Measurements from ENCODE around the gene STIM2.
"Not testable (repeated sequence)": the region's sequence is repeated elsewhere in the genome, so short reads cannot be mapped to it uniquely, and the experiment has no call there.

Gene STIM2

DNA sequence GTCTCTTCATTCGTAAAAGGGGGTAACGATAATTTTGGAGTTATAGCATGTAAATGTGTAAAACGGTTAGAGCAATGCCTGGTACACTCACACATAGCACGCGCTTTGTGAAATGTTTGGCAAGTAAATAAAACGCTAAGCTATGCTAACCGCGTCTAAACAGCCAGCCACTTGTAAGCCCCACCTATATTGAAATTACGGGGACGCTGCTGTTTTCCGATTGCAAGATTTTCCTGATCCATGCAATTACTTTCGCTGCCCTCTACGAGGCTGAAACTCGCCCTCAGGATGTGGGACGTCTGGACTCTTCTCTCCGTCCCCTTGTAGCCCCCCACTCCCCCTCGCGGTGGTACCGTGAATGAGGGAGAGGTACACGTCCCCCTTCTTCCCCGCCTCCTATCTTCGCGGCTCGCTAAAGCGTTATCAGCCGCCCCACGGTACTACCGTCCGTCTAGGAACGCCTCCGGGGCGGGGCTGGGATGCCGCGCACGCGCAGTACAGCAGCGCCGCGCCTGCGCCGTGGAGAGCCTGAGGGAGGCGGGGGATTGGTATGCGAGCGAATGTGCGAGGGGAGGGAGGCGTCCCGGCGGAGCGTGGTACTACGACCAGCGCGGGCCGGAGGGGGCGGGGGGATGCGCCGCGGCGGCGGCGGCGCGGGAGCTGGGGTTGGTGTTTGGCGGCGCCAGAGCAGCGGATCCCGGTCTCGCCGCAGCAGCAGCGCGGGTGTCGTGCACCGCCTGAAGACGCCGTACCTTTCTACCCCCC is at the start of gene STIM2:
STIM2 (plus strand) TSS at position 685 of the 765 bp plus-strand sequence.
- H3K4me1 ChIP-seq (ENCODE audit: control insufficient read depth, insufficient read depth, low read length): peaks cover 14% of the 10 kb centered on the region
- H3K9ac ChIP-seq (ENCODE audit: low read length in 2 of 2): peak within 1 kb of the TSS; percentile 71 to 73
- no peaks in the 10 kb centered on the region for H3K27me3 ChIP-seq (ENCODE audit: control insufficient read depth in 1 of 2, insufficient read depth in 2 of 2, low read length in 2 of 2)
- H3K9me3 ChIP-seq (ENCODE audit: control insufficient read depth in 2 of 2, low read length in 2 of 2): no peaks in the 10 kb centered on the region
- H3K4me3 ChIP-seq (ENCODE audit: low read length in 2 of 2): peak within 1 kb of the TSS; percentile 88 to 92
- H3K27ac ChIP-seq (ENCODE audit: low read length): peak within 1 kb of the TSS; percentile 53
- no peaks in the 10 kb centered on the region for H3K36me3 ChIP-seq (ENCODE audit: control insufficient read depth in 2 of 2, insufficient read depth in 2 of 2, low read length in 2 of 2)

DNA sequence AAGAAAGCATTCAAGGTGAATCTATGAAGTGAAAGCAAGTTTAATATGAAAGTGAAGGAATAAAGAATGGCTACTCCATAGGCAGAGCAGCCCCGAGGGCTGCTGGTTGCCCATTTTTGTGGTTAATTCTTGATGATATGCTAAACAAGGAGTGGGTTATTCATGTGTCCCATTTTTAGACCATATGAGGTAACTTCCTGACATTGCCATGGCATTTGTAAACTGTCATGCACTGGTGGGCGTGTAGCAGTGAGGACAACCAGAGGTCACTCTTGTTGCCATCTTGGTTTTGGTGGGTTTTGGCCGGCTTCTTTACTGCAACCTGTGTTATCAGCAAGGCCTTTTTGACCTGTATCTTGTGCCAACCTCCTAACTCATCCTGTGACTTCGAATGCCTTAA is 49.1 kb upstream of the STIM2 start:
- not testable (repeated sequence) for H3K4me3 ChIP-seq (ENCODE audit: low read length in 2 of 2)

DNA sequence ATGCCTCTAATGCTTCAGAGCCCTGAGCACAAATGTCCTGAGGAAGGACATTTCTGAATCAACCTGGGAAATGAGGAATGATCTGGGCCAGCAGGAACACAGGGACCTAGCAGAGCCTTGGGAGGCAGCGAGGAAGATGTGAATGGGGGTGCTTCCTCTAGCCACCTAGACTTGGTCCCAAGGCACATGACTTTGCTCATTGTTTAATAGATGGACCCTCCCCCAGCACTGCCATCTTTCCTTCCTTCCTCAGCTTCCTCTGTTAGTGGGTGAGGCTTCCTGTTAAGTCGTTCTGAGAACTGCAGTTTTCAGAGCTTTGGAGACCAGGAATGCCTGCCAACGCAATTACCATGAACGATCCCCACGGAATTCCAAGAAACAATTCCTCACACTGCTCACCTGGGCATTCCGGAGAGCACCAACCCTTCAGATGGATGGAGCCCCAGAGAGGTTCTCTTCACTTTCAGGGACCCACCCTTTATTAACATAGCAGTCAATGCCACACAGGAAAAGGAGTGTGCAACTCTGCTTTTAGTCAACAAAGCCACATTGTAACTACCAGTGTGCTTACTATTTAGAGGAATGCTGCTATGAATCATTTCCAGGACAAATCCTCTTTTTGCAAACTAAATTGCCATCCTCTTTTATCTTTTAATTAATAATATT is 48.5 kb upstream of the STIM2 start:
- Histone ChIP-seq H3K27me3 (ENCODE audit: control insufficient read depth in 1 of 2, insufficient read depth in 2 of 2, low read length in 2 of 2) (no peaks in the 10 kb centered on the region), H3K27ac (ENCODE audit: low read length) (no peak overlapping the region), H3K9me3 (ENCODE audit: control insufficient read depth in 2 of 2, low read length in 2 of 2) (no peaks in the 10 kb centered on the region), H3K9ac (ENCODE audit: low read length in 2 of 2) (no peak overlapping the region), H3K4me3 (ENCODE audit: low read length in 2 of 2) (no peak overlapping the region), H3K36me3 (ENCODE audit: control insufficient read depth in 2 of 2, insufficient read depth in 2 of 2, low read length in 2 of 2) (no peaks in the 10 kb centered on the region), H3K4me1 (ENCODE audit: control insufficient read depth, insufficient read depth, low read length) (no peaks in the 10 kb centered on the region)

More for the DNA sequence above, 49.1 kb upstream of the STIM2 start:
- H3K9me3 ChIP-seq (ENCODE audit: control insufficient read depth in 2 of 2, low read length in 2 of 2); H3K9ac ChIP-seq (ENCODE audit: low read length in 2 of 2); H3K27me3 ChIP-seq (ENCODE audit: control insufficient read depth in 1 of 2, insufficient read depth in 2 of 2, low read length in 2 of 2); H3K36me3 ChIP-seq (ENCODE audit: control insufficient read depth in 2 of 2, insufficient read depth in 2 of 2, low read length in 2 of 2); H3K27ac ChIP-seq (ENCODE audit: low read length); H3K4me1 ChIP-seq (ENCODE audit: control insufficient read depth, insufficient read depth, low read length): not testable (repeated sequence)

DNA sequence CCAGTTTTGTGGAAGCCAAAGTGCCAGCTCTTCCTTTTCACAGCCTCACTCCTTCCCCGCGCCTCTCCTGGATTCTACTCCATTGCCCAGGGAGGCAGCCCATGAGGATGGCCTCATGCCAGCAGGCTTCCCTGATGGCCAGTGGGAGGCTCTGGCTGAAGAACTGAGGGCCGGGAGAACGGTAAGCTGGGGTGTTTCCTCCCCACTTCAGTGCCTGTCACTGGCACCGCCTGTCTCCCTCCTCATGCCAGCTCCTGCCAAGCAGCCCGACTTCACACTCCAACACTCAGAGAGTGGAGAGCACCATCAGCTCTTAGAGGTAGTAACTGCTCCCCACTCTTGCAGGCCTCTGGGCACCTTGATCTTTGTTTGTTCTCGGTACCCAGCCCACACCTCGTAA is 46.9 kb upstream of the STIM2 start:
- Histone ChIP-seq H3K4me3 (ENCODE audit: low read length in 2 of 2) (no peak overlapping the region), H3K4me1 (ENCODE audit: control insufficient read depth, insufficient read depth, low read length) (no peaks in the 10 kb centered on the region), H3K36me3 (ENCODE audit: control insufficient read depth in 2 of 2, insufficient read depth in 2 of 2, low read length in 2 of 2) (no peaks in the 10 kb centered on the region), H3K9me3 (ENCODE audit: control insufficient read depth in 2 of 2, low read length in 2 of 2) (no peaks in the 10 kb centered on the region), H3K27ac (ENCODE audit: low read length) (no peak overlapping the region), H3K9ac (ENCODE audit: low read length in 2 of 2) (no peak overlapping the region), H3K27me3 (ENCODE audit: control insufficient read depth in 1 of 2, insufficient read depth in 2 of 2, low read length in 2 of 2) (peaks cover 0 to 2% of the 10 kb centered on the region in 2 donors)

DNA sequence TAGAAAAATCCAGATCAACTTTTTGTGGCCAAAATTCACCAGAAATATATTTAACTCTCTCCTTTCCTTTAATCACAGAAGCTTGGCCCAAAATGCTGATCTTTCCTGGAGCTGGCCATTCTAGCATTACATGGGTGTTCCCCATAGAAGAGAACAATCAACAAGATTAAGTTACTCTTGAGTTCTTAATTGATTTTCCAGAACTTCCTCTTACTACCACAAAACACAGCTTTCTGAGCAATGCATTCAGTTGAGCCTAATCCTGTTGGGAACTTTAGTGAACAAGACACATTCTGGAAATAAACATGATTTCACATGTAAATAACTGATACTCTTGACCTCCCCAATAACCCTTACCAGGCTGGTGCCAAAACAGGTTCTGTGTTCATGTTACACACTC is 45.4 kb upstream of the STIM2 start:
- Histone ChIP-seq H3K4me1 (ENCODE audit: control insufficient read depth, insufficient read depth, low read length) (no peaks in the 10 kb centered on the region), H3K9ac (ENCODE audit: low read length in 2 of 2) (no peak overlapping the region), H3K9me3 (ENCODE audit: control insufficient read depth in 2 of 2, low read length in 2 of 2) (no peaks in the 10 kb centered on the region), H3K27ac (ENCODE audit: low read length) (no peak overlapping the region), H3K36me3 (ENCODE audit: control insufficient read depth in 2 of 2, insufficient read depth in 2 of 2, low read length in 2 of 2) (no peaks in the 10 kb centered on the region), H3K4me3 (ENCODE audit: low read length in 2 of 2) (no peak overlapping the region), H3K27me3 (ENCODE audit: control insufficient read depth in 1 of 2, insufficient read depth in 2 of 2, low read length in 2 of 2) (peaks cover 0 to 2% of the 10 kb centered on the region in 2 donors)

DNA sequence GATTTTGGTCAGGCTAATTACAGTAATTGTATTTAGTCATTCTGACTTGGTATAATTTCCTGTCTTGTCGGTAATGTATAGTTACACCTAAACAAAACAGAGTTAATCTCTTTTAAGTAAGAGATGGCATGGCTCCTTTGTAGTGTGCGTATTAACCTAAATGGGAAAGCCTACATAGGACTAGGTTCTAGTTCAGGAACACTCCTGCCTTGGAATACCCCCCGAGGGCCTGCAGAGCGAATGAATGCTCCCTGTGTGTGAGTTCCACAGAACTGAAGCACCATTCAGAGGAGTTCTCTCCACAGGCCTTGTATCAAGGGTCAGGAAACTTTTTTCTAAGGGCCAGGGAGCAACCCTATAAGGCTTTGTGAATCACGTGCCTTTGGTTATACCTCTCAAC is 44.9 kb upstream of the STIM2 start:
- peaks cover 0 to 2% of the 10 kb centered on the region in 2 donors for H3K27me3 ChIP-seq (ENCODE audit: control insufficient read depth in 1 of 2, insufficient read depth in 2 of 2, low read length in 2 of 2)
- H3K9ac ChIP-seq (ENCODE audit: low read length in 2 of 2): no peak overlapping the region
- no peaks in the 10 kb centered on the region for H3K9me3 ChIP-seq (ENCODE audit: control insufficient read depth in 2 of 2, low read length in 2 of 2)
- no peaks in the 10 kb centered on the region for H3K4me1 ChIP-seq (ENCODE audit: control insufficient read depth, insufficient read depth, low read length)
- no peak overlapping the region for H3K4me3 ChIP-seq (ENCODE audit: low read length in 2 of 2)
- no peak overlapping the region for H3K27ac ChIP-seq (ENCODE audit: low read length)
- no peaks in the 10 kb centered on the region for H3K36me3 ChIP-seq (ENCODE audit: control insufficient read depth in 2 of 2, insufficient read depth in 2 of 2, low read length in 2 of 2)

DNA sequence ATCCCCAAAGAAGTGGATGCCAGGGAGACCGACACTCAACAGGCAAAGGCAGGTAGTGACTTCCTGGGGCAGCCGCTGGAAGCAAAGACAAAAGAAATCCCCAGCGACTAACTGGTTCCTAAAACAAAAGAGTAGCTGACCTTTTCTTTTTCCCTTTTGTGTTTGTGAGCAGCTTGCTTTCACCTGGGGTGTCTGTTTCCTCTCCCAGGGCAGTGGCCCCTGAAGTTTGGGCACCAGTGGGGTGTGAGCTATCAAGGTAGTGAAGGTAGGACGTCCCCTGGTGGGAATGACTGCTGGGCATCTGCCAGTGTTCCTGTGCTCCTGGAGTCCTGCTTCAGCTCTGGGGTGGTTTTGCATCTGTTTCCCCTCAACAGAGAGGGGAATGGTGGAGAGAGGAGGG is 41.6 kb upstream of the STIM2 start:
- no peak overlapping the region for H3K9ac ChIP-seq (ENCODE audit: low read length in 2 of 2)
- no peak overlapping the region for H3K4me3 ChIP-seq (ENCODE audit: low read length in 2 of 2)

DNA sequence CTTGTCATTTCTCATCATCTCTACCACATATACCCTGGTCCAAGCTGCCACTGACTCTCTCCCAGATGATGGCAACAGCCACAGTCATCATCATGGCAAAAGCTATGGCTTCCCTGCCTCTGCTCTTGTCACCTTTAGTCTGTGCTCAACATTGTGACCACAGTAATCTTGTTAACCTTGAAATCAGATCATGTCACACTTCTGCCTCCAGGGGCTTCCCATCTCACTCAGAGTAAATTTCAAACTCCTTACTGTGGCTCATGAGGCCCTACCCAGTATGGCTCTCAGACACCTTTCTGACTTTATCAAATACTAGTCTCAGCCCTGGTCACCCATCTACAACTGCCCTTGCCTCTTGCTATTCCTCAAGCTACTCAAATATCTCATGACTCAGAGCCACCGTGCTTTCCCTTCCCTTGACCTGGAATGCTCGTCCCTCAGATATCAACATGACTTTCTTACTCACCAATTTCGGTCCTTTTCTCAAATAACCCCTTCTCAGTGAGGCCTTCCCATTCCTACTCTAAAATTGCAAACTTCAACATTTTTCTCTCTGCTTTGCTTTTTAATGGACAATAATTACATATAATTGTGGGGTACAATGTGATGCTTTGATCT is 41.1 kb upstream of the STIM2 start:
- peaks cover 0 to 2% of the 10 kb centered on the region in 2 donors for H3K27me3 ChIP-seq (ENCODE audit: control insufficient read depth in 1 of 2, insufficient read depth in 2 of 2, low read length in 2 of 2)
- H3K36me3 ChIP-seq (ENCODE audit: control insufficient read depth in 2 of 2, insufficient read depth in 2 of 2, low read length in 2 of 2): no peaks in the 10 kb centered on the region
- H3K9ac ChIP-seq (ENCODE audit: low read length in 2 of 2): no peak overlapping the region
- H3K4me1 ChIP-seq (ENCODE audit: control insufficient read depth, insufficient read depth, low read length): no peaks in the 10 kb centered on the region
- H3K9me3 ChIP-seq (ENCODE audit: control insufficient read depth in 2 of 2, low read length in 2 of 2): no peaks in the 10 kb centered on the region
- H3K27ac ChIP-seq (ENCODE audit: low read length): no peak overlapping the region
- H3K4me3 ChIP-seq (ENCODE audit: low read length in 2 of 2): no peak overlapping the region

More for the DNA sequence above, 41.6 kb upstream of the STIM2 start:
- H3K9me3 ChIP-seq (ENCODE audit: control insufficient read depth in 2 of 2, low read length in 2 of 2): no peaks in the 10 kb centered on the region
- H3K36me3 ChIP-seq (ENCODE audit: control insufficient read depth in 2 of 2, insufficient read depth in 2 of 2, low read length in 2 of 2): no peaks in the 10 kb centered on the region
- no peaks in the 10 kb centered on the region for H3K4me1 ChIP-seq (ENCODE audit: control insufficient read depth, insufficient read depth, low read length)
- H3K27me3 ChIP-seq (ENCODE audit: control insufficient read depth in 1 of 2, insufficient read depth in 2 of 2, low read length in 2 of 2): peaks cover 0 to 2% of the 10 kb centered on the region in 2 donors
- no peak overlapping the region for H3K27ac ChIP-seq (ENCODE audit: low read length)

DNA sequence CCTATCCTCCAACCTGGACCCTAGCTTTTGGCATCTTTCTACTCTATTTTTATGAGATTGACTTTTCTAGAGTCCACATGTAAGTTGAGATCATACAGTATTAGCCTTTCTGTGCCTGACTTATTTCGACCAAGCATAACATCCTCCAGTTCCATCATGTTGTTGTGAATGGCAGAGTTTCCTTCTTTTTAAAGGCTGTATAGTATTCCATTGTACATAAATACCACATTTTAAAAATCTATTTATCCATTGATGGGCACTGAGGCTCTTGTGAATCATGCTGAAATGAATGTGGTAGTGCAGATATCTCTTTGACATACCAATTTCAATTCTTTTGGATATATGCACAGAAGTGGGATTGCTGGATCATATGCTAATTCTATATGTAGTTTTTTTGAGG is 40.3 kb upstream of the STIM2 start:
- no peak overlapping the region for H3K4me3 ChIP-seq (ENCODE audit: low read length in 2 of 2)
- no peaks in the 10 kb centered on the region for H3K36me3 ChIP-seq (ENCODE audit: control insufficient read depth in 2 of 2, insufficient read depth in 2 of 2, low read length in 2 of 2)
- no peak overlapping the region for H3K9ac ChIP-seq (ENCODE audit: low read length in 2 of 2)
- H3K9me3 ChIP-seq (ENCODE audit: control insufficient read depth in 2 of 2, low read length in 2 of 2): no peaks in the 10 kb centered on the region
- H3K27ac ChIP-seq (ENCODE audit: low read length): no peak overlapping the region
- H3K27me3 ChIP-seq (ENCODE audit: control insufficient read depth in 1 of 2, insufficient read depth in 2 of 2, low read length in 2 of 2): peaks cover 0 to 2% of the 10 kb centered on the region in 2 donors
- H3K4me1 ChIP-seq (ENCODE audit: control insufficient read depth, insufficient read depth, low read length): no peaks in the 10 kb centered on the region

DNA sequence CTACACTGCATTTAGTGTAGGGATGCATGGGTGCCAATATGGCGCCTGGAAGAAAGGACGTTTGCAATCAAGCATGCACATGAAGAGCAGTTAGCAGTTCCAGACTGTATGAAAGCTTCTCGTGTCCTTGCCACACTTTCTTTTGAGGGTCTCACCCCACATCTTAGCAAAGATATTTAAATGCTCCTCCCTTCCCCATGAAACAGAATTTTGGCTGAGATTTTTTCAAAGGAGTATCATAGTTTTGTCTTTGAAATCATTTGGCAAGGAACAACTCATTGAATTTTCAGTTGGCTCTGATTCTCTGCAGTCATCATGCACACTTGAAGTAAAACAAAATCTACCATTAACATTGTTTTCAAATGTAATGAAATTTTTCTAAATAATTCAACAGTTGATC is 39.6 kb upstream of the STIM2 start:
- Histone ChIP-seq H3K4me3 (ENCODE audit: low read length in 2 of 2) (no peak overlapping the region), H3K9me3 (ENCODE audit: control insufficient read depth in 2 of 2, low read length in 2 of 2) (no peaks in the 10 kb centered on the region), H3K27me3 (ENCODE audit: control insufficient read depth in 1 of 2, insufficient read depth in 2 of 2, low read length in 2 of 2) (peaks cover 0 to 2% of the 10 kb centered on the region in 2 donors), H3K9ac (ENCODE audit: low read length in 2 of 2) (no peak overlapping the region), H3K4me1 (ENCODE audit: control insufficient read depth, insufficient read depth, low read length) (no peaks in the 10 kb centered on the region), H3K27ac (ENCODE audit: low read length) (no peak overlapping the region), H3K36me3 (ENCODE audit: control insufficient read depth in 2 of 2, insufficient read depth in 2 of 2, low read length in 2 of 2) (no peaks in the 10 kb centered on the region)

Data from stomach smooth muscle (tissue), 2 donors.